OCI-LY3 (cell line): ENCODE results near the gene R3HDM2.

ENCODE experiments used
- EZH2phosphoT487 ChIP-seq: fragments of 200-600 bp; shearing (Covaris generic); IDR thresholded peaks from 2 replicates; pipeline ENCODE4 v1.6.1; 2018; ENCODE audit warnings: antibody characterized with exemption, mixed run types, low read depth
- TF ChIP-seq, protein P1 (sequence below): fragments of 200-600, 300-600 bp; sonication (generic); IDR thresholded peaks from 2 replicates; pipeline ENCODE4 v1.5.1; 2014; ENCODE audit warnings: antibody characterized with exemption, low read length, low read depth

DNA sequence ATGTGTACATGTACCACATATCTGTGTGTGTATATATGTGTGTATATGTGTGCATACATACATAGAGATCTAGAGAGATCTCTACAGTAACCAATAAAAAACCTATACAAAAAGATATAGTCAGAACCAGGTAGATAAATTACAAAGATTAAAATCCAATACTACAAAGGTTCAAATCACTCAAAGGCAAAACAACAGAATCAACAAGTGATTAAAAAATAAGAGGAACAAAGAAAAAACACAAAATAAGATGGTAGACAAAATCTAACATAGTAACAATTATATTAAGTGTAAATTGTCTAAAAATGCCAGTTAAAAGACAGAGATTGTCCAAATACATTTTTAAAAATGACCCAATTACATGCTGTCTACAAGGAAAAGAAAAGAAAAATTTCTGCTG is 83.6 kb downstream of the R3HDM2 start:
- TF ChIP-seq, protein P1, sequence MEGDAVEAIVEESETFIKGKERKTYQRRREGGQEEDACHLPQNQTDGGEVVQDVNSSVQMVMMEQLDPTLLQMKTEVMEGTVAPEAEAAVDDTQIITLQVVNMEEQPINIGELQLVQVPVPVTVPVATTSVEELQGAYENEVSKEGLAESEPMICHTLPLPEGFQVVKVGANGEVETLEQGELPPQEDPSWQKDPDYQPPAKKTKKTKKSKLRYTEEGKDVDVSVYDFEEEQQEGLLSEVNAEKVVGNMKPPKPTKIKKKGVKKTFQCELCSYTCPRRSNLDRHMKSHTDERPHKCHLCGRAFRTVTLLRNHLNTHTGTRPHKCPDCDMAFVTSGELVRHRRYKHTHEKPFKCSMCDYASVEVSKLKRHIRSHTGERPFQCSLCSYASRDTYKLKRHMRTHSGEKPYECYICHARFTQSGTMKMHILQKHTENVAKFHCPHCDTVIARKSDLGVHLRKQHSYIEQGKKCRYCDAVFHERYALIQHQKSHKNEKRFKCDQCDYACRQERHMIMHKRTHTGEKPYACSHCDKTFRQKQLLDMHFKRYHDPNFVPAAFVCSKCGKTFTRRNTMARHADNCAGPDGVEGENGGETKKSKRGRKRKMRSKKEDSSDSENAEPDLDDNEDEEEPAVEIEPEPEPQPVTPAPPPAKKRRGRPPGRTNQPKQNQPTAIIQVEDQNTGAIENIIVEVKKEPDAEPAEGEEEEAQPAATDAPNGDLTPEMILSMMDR: no peak
- TF ChIP-seq EZH2phosphoT487: no peak
